BLaER1 treated with 17β-estradiol and CSF1 and Interleukin-3, amounts not matched to agents 10 nM and 100 nM (cell line): ENCODE data around the gene CDC42BPA.

Source experiments
- H3K27ac ChIP-seq, 11 experiments: shearing (Covaris generic); formaldehyde crosslinking; 2 replicates each; pipeline ENCODE4 v1.8.1; 2022
- H3K27me3 ChIP-seq, 11 experiments: shearing (Covaris generic); formaldehyde crosslinking; 2 replicates each; pipeline ENCODE4 v1.8.1; 2022
- H3K36me3 ChIP-seq, 11 experiments: shearing (Covaris generic); formaldehyde crosslinking; 2 replicates each; pipeline ENCODE4 v1.8.1; 2022
- H3K4me1 ChIP-seq, 10 experiments: shearing (Covaris generic); formaldehyde crosslinking; 2 replicates each; pipeline ENCODE4 v1.8.1; 2022
- H3K4me2 ChIP-seq, 11 experiments: shearing (Covaris generic); formaldehyde crosslinking; 2 replicates each; pipeline ENCODE4 v1.8.1; 2022
- H3K4me3 ChIP-seq, 10 experiments: shearing (Covaris generic); formaldehyde crosslinking; 2 replicates each; pipeline ENCODE4 v1.8.1; 2022
- H3K9ac ChIP-seq, 11 experiments: shearing (Covaris generic); formaldehyde crosslinking; 2 replicates each; pipeline ENCODE4 v1.8.1; 2022
- H3K9me3 ChIP-seq, 11 experiments: shearing (Covaris generic); formaldehyde crosslinking; replicated peaks in 1 of 11; 2 replicates each; pipeline ENCODE4 v1.8.1; 2022
- H4K20me1 ChIP-seq, 11 experiments: shearing (Covaris generic); formaldehyde crosslinking; 2 replicates each; pipeline ENCODE4 v1.8.1; 2022
- Cebpa-rat ChIP-seq, 11 experiments: shearing (Covaris generic); IDR thresholded peaks; 2 replicates each; pipeline ENCODE4 v1.8.1; 2022

The CDC42BPA gene

GRCh38 chr1:226950316-226950715, 368.0 kb downstream of the CDC42BPA start:
- Histone ChIP-seq H3K9me3 (peaks cover 6 to 18% (median 13%) of the 10 kb centered on the region in 11 experiments), H3K36me3 (peaks cover 0 to 28% (median 6%) of the 10 kb centered on the region in 11 experiments; a peak in 10 of 22 replicates), H3K9ac (no peak overlapping the region), H3K27ac (no peak overlapping the region), H3K4me2 (no peak overlapping the region), H3K4me3 (no peak overlapping the region), H4K20me1 (peaks cover 0 to 73% (median 13%) of the 10 kb centered on the region in 11 experiments; a peak in 9 of 22 replicates), H3K4me1 (peaks cover 0 to 35% (median 20%) of the 10 kb centered on the region in 10 experiments; a peak in 14 of 20 replicates), H3K27me3 (no peaks in the 10 kb centered on the region)
- TF ChIP-seq Cebpa-rat (IDR thresholded peaks at IDR 0.05) = no peak

GRCh38 chr1:226949401-226949800, 368.9 kb downstream of the CDC42BPA start:
- no peak overlapping the region for H3K4me2 ChIP-seq
- no peak overlapping the region for H3K27ac ChIP-seq
- peaks cover 0 to 83% (median 19%) of the 10 kb centered on the region in 11 experiments; a peak in 9 of 22 replicates for H4K20me1 ChIP-seq
- H3K9me3 ChIP-seq = peaks cover 0 to 9% (median 6%) of the 10 kb centered on the region in 11 experiments; a peak in 7 of 22 replicates
- H3K9ac ChIP-seq = no peak overlapping the region
- no peak for TF ChIP-seq Cebpa-rat (IDR thresholded peaks at IDR 0.05)
- no peaks in the 10 kb centered on the region for H3K27me3 ChIP-seq
- H3K4me1 ChIP-seq = peaks cover 0 to 44% (median 20%) of the 10 kb centered on the region in 10 experiments; a peak in 14 of 20 replicates
- H3K4me3 ChIP-seq = no peak overlapping the region
- H3K36me3 ChIP-seq = peaks cover 0 to 20% (median 6%) of the 10 kb centered on the region in 11 experiments; a peak in 8 of 22 replicates

GRCh38 chr1:226948996-226949395, 369.3 kb downstream of the CDC42BPA start:
- Histone ChIP-seq H3K9ac (no peak overlapping the region), H3K27ac (no peak overlapping the region), H3K4me2 (no peak overlapping the region), H3K27me3 (no peaks in the 10 kb centered on the region), H3K4me1 (peaks cover 0 to 44% (median 20%) of the 10 kb centered on the region in 10 experiments; a peak in 14 of 20 replicates), H4K20me1 (peaks cover 0 to 87% (median 22%) of the 10 kb centered on the region in 11 experiments; a peak in 10 of 22 replicates), H3K36me3 (peaks cover 0 to 16% (median 6%) of the 10 kb centered on the region in 11 experiments; a peak in 8 of 22 replicates), H3K4me3 (no peak overlapping the region), H3K9me3 (peaks cover 0 to 6% (median 6%) of the 10 kb centered on the region in 11 experiments; a peak in 6 of 22 replicates)
- no peak for TF ChIP-seq Cebpa-rat (IDR thresholded peaks at IDR 0.05)

GRCh38 chr1:226948480-226948879, 369.8 kb downstream of the CDC42BPA start:
- H3K27me3 ChIP-seq = no peaks in the 10 kb centered on the region
- no peak overlapping the region for H3K4me3 ChIP-seq
- peaks cover 0 to 16% (median 6%) of the 10 kb centered on the region in 11 experiments; a peak in 8 of 22 replicates for H3K36me3 ChIP-seq
- no peak overlapping the region for H3K27ac ChIP-seq
- H3K9ac ChIP-seq = no peak overlapping the region
- TF ChIP-seq Cebpa-rat (IDR thresholded peaks at IDR 0.05) = no peak
- H3K4me2 ChIP-seq = no peak overlapping the region
- H3K4me1 ChIP-seq = peaks cover under 1 to 43% (median 19%) of the 10 kb centered on the region in 10 experiments; a peak in 16 of 20 replicates
- H3K9me3 ChIP-seq = peaks cover 0 to 6% (median 6%) of the 10 kb centered on the region in 11 experiments; a peak in 6 of 22 replicates
- H4K20me1 ChIP-seq = peaks cover 0 to 91% (median 27%) of the 10 kb centered on the region in 11 experiments; a peak in 10 of 22 replicates

- H3K9ac ChIP-seq = no peak overlapping the region
- peaks cover 0 to 16% (median 6%) of the 10 kb centered on the region in 11 experiments; a peak in 8 of 22 replicates for H3K36me3 ChIP-seq
- no peak overlapping the region for H3K4me2 ChIP-seq
- H3K27me3 ChIP-seq = no peaks in the 10 kb centered on the region
- TF ChIP-seq Cebpa-rat (IDR thresholded peaks at IDR 0.05) = no peak
- H3K27ac ChIP-seq = no peak overlapping the region
- H3K4me3 ChIP-seq = no peak overlapping the region
- peaks cover 0 to 6% (median 6%) of the 10 kb centered on the region in 11 experiments; a peak in 6 of 22 replicates for H3K9me3 ChIP-seq
- H4K20me1 ChIP-seq = peaks cover 0 to 90% (median 28%) of the 10 kb centered on the region in 11 experiments; a peak in 10 of 22 replicates
- H3K4me1 ChIP-seq = peaks cover 4 to 43% (median 18%) of the 10 kb centered on the region in 10 experiments; a peak in 17 of 20 replicates
Observed at GRCh38 chr1:226948051-226948450, 370.2 kb downstream of the CDC42BPA start.

GRCh38 chr1:226946841-226947240, 371.5 kb downstream of the CDC42BPA start:
- H3K9ac ChIP-seq = no peak overlapping the region
- H3K4me3 ChIP-seq = no peak overlapping the region
- H3K4me1 ChIP-seq = peaks cover 17 to 43% (median 23%) of the 10 kb centered on the region in 10 experiments; a peak in 19 of 20 replicates
- no peak overlapping the region for H3K4me2 ChIP-seq
- no peaks in the 10 kb centered on the region for H3K27me3 ChIP-seq
- H4K20me1 ChIP-seq = peaks cover 0 to 88% (median 28%) of the 10 kb centered on the region in 11 experiments; a peak in 11 of 22 replicates
- peaks cover 0 to 16% (median 6%) of the 10 kb centered on the region in 11 experiments; a peak in 8 of 22 replicates for H3K36me3 ChIP-seq
- H3K9me3 ChIP-seq = peaks cover 0 to 6% (median 6%) of the 10 kb centered on the region in 11 experiments; a peak in 6 of 22 replicates
- no peak for TF ChIP-seq Cebpa-rat (IDR thresholded peaks at IDR 0.05)
- no peak overlapping the region for H3K27ac ChIP-seq

GRCh38 chr1:226946285-226946684, 372.0 kb downstream of the CDC42BPA start:
- H4K20me1 ChIP-seq = peaks cover 0 to 85% (median 23%) of the 10 kb centered on the region in 11 experiments; a peak in 11 of 22 replicates
- peaks cover 0 to 16% (median 6%) of the 10 kb centered on the region in 11 experiments; a peak in 8 of 22 replicates for H3K36me3 ChIP-seq
- H3K27me3 ChIP-seq = no peaks in the 10 kb centered on the region
- no peak overlapping the region for H3K9ac ChIP-seq
- no peak overlapping the region for H3K4me3 ChIP-seq
- H3K4me1 ChIP-seq = peaks cover 21 to 43% (median 26%) of the 10 kb centered on the region in 10 experiments
- no peak overlapping the region for H3K27ac ChIP-seq
- no peak overlapping the region for H3K4me2 ChIP-seq
- peaks cover 0 to 6% (median 6%) of the 10 kb centered on the region in 11 experiments; a peak in 6 of 22 replicates for H3K9me3 ChIP-seq
- TF ChIP-seq Cebpa-rat (IDR thresholded peaks at IDR 0.05) = no peak

GRCh38 chr1:226945858-226946245, 372.4 kb downstream of the CDC42BPA start:
- no peaks in the 10 kb centered on the region for H3K27me3 ChIP-seq
- no peak overlapping the region for H3K4me3 ChIP-seq
- 0 out of 22 replicates have a peak overlapping the region, but pooled peaks of 1 of the 11 experiments have one; percentile 7 for H3K4me2 ChIP-seq
- no peak overlapping the region for H3K9ac ChIP-seq
- TF ChIP-seq Cebpa-rat (IDR thresholded peaks at IDR 0.05) = no peak
- H3K27ac ChIP-seq = no peak overlapping the region
- peaks cover 0 to 81% (median 20%) of the 10 kb centered on the region in 11 experiments; a peak in 11 of 22 replicates for H4K20me1 ChIP-seq
- peaks cover 25 to 46% (median 30%) of the 10 kb centered on the region in 10 experiments for H3K4me1 ChIP-seq
- peaks cover 0 to 6% (median 6%) of the 10 kb centered on the region in 11 experiments; a peak in 6 of 22 replicates for H3K9me3 ChIP-seq
- peaks cover 0 to 16% (median 6%) of the 10 kb centered on the region in 11 experiments; a peak in 8 of 22 replicates for H3K36me3 ChIP-seq
